NCI-H460 (cell line): Measurements from ENCODE around the gene EEA1. TPM values are rescaled to one million over a fixed set of nuclear protein-coding genes. Genes with fewer than 3 reads are reported as not detected.

Source experiments
- DNase-seq: peaks from one replicate; pipeline ENCODE4 v3.0.0-alpha.2; 2016; ENCODE audit warnings: low read depth; ENCODE audit errors: extremely low read depth
- small RNA-seq, 2 experiments: library from RNA; depleted of rRNA; stranded (forward); fragments of <200 nt; gene quantifications; one replicate each; pipeline ENCODE3, GENCODE V24; 2014
- total RNA-seq: library from RNA; depleted of rRNA; stranded (reverse); fragments of >200 nt; shearing (Covaris generic); gene quantifications from 2 replicates; pipeline ENCODE4 v1.2.3, GENCODE V29; 2014; rRNA removed

EEA1 gene
- total RNA-seq, 1 experiment from 2014 or later: 11.7 TPM

GRCh38 chr12:92726850-92727249 is 202.2 kb downstream of the EEA1 start:
- no peak for DNase-seq

- no peak for DNase-seq
Observed at GRCh38 chr12:92722897-92723296, 206.2 kb downstream of the EEA1 start.

- DNase-seq: no peak
Observed at GRCh38 chr12:92721656-92722055, 207.4 kb downstream of the EEA1 start.

- DNase-seq: no peak
Observed at GRCh38 chr12:92721130-92721529, 208.0 kb downstream of the EEA1 start.

Small RNA genes lying within 50 kb of the gene (small RNA-seq; reads per million reads assigned to genes)
- gene RNU6-1329P: 0 to 0.04 reads per million in 2 experiments

Other genes starting within 250 kb of the EEA1 start
- not detected in 2 replicates for gene PLEKHG7, start 226.3 kb downstream of the EEA1 start, total RNA-seq